ENCODE data around the gene TMEM42. TPM values are rescaled to one million over a fixed set of nuclear protein-coding genes. Genes with fewer than 3 reads are reported as not detected.

TMEM42 gene
- total RNA-seq, 2 donors from 2014 or later = 12.1 to 16.9 TPM

DNA sequence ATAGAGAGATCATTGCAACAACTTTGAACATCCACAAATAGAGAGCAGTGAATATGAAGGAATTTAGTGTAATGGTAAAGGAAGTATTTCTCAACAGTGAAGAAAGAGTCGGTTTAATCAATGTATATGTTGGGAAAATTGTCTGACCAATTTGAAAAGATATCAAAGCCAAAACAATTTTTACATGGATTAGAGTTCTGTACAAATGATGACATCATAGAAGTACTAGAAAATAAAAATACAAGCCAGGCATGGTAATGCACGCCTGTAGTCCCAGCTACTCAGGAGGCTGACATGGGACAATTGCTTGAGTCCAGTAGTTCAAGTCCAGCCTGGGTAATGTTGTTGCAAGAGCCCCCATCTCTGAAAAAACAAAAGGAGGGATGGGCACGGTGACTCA lies 26.0 kb upstream of the TMEM42 start:
- Mint-ChIP-seq H3K9me3 (peaks cover 20% of the 10 kb centered on the region), H3K4me1 (no peaks in the 10 kb centered on the region), H3K36me3 (ENCODE audit: low read depth) (peaks cover 57% of the 10 kb centered on the region), H3K4me3 (no peak overlapping the region), H3K27me3 (ENCODE audit: insufficient read depth) (no peaks in the 10 kb centered on the region), H3K27ac (no peak overlapping the region)
- Histone ChIP-seq H3K27me3 (ENCODE audit: control insufficient read depth, insufficient read depth, low read length, poor library complexity, severe bottlenecking) (no peaks in the 10 kb centered on the region), H3K27ac (ENCODE audit: low read depth, low read length) (no peak overlapping the region), H3K4me1 (ENCODE audit: control insufficient read depth, insufficient read depth, low read length) (no peaks in the 10 kb centered on the region), H3K36me3 (ENCODE audit: control insufficient read depth, insufficient read depth, low read length) (peaks cover 75% of the 10 kb centered on the region), H3K9ac (ENCODE audit: extremely low read depth, low read length, poor library complexity, severe bottlenecking) (no peak overlapping the region), H3K4me3 (ENCODE audit: low read length) (no peak overlapping the region), H3K9me3 (ENCODE audit: control insufficient read depth, low read length) (peaks cover 33% of the 10 kb centered on the region)
- DNase-seq = no peak
- WGBS, 2 experiments (ENCODE audit: insufficient coverage in 1 of 2, insufficient read length in 1 of 2) = 93 to 97% methylated on average over 3 of the region's 3 CpGs
- TF ChIP-seq, protein P1, sequence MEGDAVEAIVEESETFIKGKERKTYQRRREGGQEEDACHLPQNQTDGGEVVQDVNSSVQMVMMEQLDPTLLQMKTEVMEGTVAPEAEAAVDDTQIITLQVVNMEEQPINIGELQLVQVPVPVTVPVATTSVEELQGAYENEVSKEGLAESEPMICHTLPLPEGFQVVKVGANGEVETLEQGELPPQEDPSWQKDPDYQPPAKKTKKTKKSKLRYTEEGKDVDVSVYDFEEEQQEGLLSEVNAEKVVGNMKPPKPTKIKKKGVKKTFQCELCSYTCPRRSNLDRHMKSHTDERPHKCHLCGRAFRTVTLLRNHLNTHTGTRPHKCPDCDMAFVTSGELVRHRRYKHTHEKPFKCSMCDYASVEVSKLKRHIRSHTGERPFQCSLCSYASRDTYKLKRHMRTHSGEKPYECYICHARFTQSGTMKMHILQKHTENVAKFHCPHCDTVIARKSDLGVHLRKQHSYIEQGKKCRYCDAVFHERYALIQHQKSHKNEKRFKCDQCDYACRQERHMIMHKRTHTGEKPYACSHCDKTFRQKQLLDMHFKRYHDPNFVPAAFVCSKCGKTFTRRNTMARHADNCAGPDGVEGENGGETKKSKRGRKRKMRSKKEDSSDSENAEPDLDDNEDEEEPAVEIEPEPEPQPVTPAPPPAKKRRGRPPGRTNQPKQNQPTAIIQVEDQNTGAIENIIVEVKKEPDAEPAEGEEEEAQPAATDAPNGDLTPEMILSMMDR (conservative IDR thresholded peaks at IDR 0.05) = no peak

DNA sequence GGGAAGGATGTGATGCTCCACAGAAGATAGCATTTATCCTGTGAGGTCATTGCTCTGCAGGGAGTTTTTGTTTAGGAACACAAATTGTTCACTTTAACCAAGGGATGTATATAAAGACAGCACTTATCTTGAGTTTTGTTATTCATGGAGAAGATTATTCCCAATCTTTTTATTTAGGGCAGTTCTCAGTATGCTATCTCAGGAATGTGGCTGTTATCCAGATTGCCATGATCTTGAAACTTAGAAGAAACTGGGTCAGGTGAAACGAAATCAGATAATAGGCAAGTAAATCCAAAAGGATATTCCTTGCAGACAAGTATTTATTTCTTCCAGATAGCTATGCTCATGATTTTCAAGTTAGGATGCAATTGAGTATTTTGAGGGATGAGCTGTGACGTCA lies 19.3 kb upstream of the TMEM42 start:
- no peak for DNase-seq
- Mint-ChIP-seq H3K4me1 (no peaks in the 10 kb centered on the region), H3K36me3 (ENCODE audit: low read depth) (peaks cover 70% of the 10 kb centered on the region), H3K9me3 (peaks cover 6% of the 10 kb centered on the region), H3K27ac (no peak overlapping the region), H3K4me3 (no peak overlapping the region), H3K27me3 (ENCODE audit: insufficient read depth) (no peaks in the 10 kb centered on the region)
- H3K36me3 ChIP-seq (ENCODE audit: control insufficient read depth, insufficient read depth, low read length) = peaks cover 67% of the 10 kb centered on the region
- no peak overlapping the region for H3K9ac ChIP-seq (ENCODE audit: extremely low read depth, low read length, poor library complexity, severe bottlenecking)
- H3K4me1 ChIP-seq (ENCODE audit: control insufficient read depth, insufficient read depth, low read length) = no peaks in the 10 kb centered on the region
- WGBS, 2 experiments (ENCODE audit: insufficient coverage in 1 of 2, insufficient read length in 1 of 2) = 92 to 94% methylated on average over 2 of the region's 2 CpGs
- H3K27me3 ChIP-seq (ENCODE audit: control insufficient read depth, insufficient read depth, low read length, poor library complexity, severe bottlenecking) = no peaks in the 10 kb centered on the region
- H3K27ac ChIP-seq (ENCODE audit: low read depth, low read length) = no peak overlapping the region
- peaks cover 10% of the 10 kb centered on the region for H3K9me3 ChIP-seq (ENCODE audit: control insufficient read depth, low read length)
- no peak overlapping the region for H3K4me3 ChIP-seq (ENCODE audit: low read length)
- TF ChIP-seq, protein P1 (conservative IDR thresholded peaks at IDR 0.05) = no peak

DNA sequence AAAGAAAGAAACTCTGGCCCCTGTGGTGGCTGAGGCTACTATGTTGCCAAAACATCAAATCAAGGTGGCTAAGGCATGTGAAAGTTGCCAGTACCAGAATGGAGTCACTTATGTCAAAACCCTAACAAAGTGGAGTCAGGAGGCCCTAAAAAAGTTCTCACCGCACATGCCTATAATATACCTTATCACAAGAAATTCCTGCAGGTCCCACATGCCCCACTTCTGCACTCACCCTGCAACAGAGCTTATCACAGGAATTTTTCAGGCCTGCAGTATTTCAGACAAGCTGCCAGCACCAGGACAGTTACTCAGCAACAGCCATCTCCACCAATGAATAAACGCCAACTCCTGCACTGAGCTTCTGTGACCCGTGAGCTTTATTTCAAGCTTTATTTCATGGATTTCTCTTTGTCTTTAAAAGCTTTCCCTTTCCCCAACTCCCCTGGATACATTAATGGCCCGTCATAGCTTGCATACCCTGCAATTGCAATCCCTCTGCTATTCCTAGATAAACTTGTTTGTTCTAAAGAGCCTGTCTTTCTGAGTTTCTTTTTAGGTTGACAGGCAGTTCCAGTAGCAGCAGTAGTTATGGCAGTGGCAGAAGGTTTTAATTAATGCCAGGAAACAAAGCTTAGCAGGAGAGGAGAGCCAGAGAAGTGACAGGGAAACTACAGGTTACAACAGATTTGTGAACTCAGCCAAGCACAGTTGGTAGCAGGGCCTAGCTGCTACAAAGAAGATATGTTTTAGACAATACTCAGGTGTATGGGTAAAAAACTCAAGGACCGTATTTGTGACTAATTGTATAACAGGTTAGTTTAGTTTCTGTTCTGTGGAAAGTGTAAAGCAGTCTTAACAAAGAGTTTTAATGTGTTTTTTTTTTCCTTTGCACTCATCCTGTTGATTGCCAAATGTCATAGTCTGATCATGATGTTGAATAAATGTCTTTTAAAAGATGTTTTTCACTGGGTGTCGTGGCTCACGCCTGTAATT lies 15.9 kb upstream of the TMEM42 start:
- no peaks in the 10 kb centered on the region for H3K27me3 ChIP-seq (ENCODE audit: control insufficient read depth, insufficient read depth, low read length, poor library complexity, severe bottlenecking)
- H3K4me3 Mint-ChIP-seq = no peak overlapping the region
- no peaks in the 10 kb centered on the region for H3K4me1 Mint-ChIP-seq
- H3K27ac ChIP-seq (ENCODE audit: low read depth, low read length) = no peak overlapping the region
- H3K27me3 Mint-ChIP-seq (ENCODE audit: insufficient read depth) = no peaks in the 10 kb centered on the region
- no peak overlapping the region for H3K4me3 ChIP-seq (ENCODE audit: low read length)
- no peak overlapping the region for H3K9ac ChIP-seq (ENCODE audit: extremely low read depth, low read length, poor library complexity, severe bottlenecking)
- H3K36me3 Mint-ChIP-seq (ENCODE audit: low read depth) = peaks cover 42% of the 10 kb centered on the region
- TF ChIP-seq, protein P1 (conservative IDR thresholded peaks at IDR 0.05) = no peak
- WGBS, 2 experiments (ENCODE audit: insufficient coverage in 1 of 2, insufficient read length in 1 of 2) = 93 to 97% methylated on average over 6 to 7 of the region's 7 CpGs
- H3K4me1 ChIP-seq (ENCODE audit: control insufficient read depth, insufficient read depth, low read length) = no peaks in the 10 kb centered on the region
- H3K9me3 ChIP-seq (ENCODE audit: control insufficient read depth, low read length) = no peaks in the 10 kb centered on the region
- H3K36me3 ChIP-seq (ENCODE audit: control insufficient read depth, insufficient read depth, low read length) = peaks cover 49% of the 10 kb centered on the region
- no peak overlapping the region for H3K27ac Mint-ChIP-seq
- no peaks in the 10 kb centered on the region for H3K9me3 Mint-ChIP-seq
- DNase-seq = no peak
